BLaER1 (cell line): Measurements from ENCODE around the gene SERPINB1.

Experiments
- H3K27ac ChIP-seq: shearing (Covaris generic); formaldehyde crosslinking; 2 replicates; pipeline ENCODE4 v1.8.1; 2022
- H3K27me3 ChIP-seq: shearing (Covaris generic); formaldehyde crosslinking; 2 replicates; pipeline ENCODE4 v1.8.1; 2022
- H3K36me3 ChIP-seq: shearing (Covaris generic); formaldehyde crosslinking; 2 replicates; pipeline ENCODE4 v1.8.1; 2022
- H3K4me1 ChIP-seq: shearing (Covaris generic); formaldehyde crosslinking; 2 replicates; pipeline ENCODE4 v1.8.1; 2022
- H3K4me2 ChIP-seq: shearing (Covaris generic); formaldehyde crosslinking; 2 replicates; pipeline ENCODE4 v1.8.1; 2022
- H3K4me3 ChIP-seq: shearing (Covaris generic); formaldehyde crosslinking; 2 replicates; pipeline ENCODE4 v1.8.1; 2022
- H3K9ac ChIP-seq: shearing (Covaris generic); formaldehyde crosslinking; 2 replicates; pipeline ENCODE4 v1.8.1; 2022
- H3K9me3 ChIP-seq: shearing (Covaris generic); formaldehyde crosslinking; 2 replicates; pipeline ENCODE4 v1.8.1; 2022
- H4K20me1 ChIP-seq: shearing (Covaris generic); formaldehyde crosslinking; 2 replicates; pipeline ENCODE4 v1.8.1; 2022
- Cebpa-rat ChIP-seq: shearing (Covaris generic); IDR thresholded peaks from 2 replicates; pipeline ENCODE4 v1.8.1; 2022

SERPINB1 gene

GRCh38 chr6:2790588-2791449 is 50.8 kb downstream of the SERPINB1 start:
- TF ChIP-seq Cebpa-rat = no peak
- Histone ChIP-seq H3K36me3 (peaks cover 23% of the 10 kb centered on the region), H3K4me1 (peaks cover 60% of the 10 kb centered on the region), H3K9me3 (no peaks in the 10 kb centered on the region), H3K27me3 (no peaks in the 10 kb centered on the region), H3K9ac (peak overlapping the region; percentile 53; the same call in 1 of the 2 replicates), H4K20me1 (peaks cover 8% of the 10 kb centered on the region; the same call in 1 of the 2 replicates), H3K4me3 (no peak overlapping the region), H3K27ac (peak overlapping the region; percentile 55), H3K4me2 (peak overlapping the region; percentile 85)

- Histone ChIP-seq H3K27ac (no peak overlapping the region), H3K4me2 (no peak overlapping the region), H3K4me3 (no peak overlapping the region), H3K27me3 (no peaks in the 10 kb centered on the region), H3K36me3 (peaks cover 65% of the 10 kb centered on the region), H3K9ac (no peak overlapping the region), H4K20me1 (peaks cover 50% of the 10 kb centered on the region), H3K9me3 (no peaks in the 10 kb centered on the region), H3K4me1 (peaks cover 19% of the 10 kb centered on the region)
- no peak for TF ChIP-seq Cebpa-rat
Observed at GRCh38 chr6:2786269-2786668, 55.4 kb downstream of the SERPINB1 start.

GRCh38 chr6:2784930-2785329 is 56.7 kb downstream of the SERPINB1 start:
- H3K4me3 ChIP-seq = no peak overlapping the region
- no peaks in the 10 kb centered on the region for H3K27me3 ChIP-seq
- H3K4me2 ChIP-seq = no peak overlapping the region
- TF ChIP-seq Cebpa-rat = no peak
- peaks cover 6% of the 10 kb centered on the region; the same call in 1 of the 2 replicates for H3K4me1 ChIP-seq
- H3K9me3 ChIP-seq = no peaks in the 10 kb centered on the region
- H3K36me3 ChIP-seq = peaks cover 79% of the 10 kb centered on the region
- no peak overlapping the region for H3K27ac ChIP-seq
- peaks cover 64% of the 10 kb centered on the region for H4K20me1 ChIP-seq
- H3K9ac ChIP-seq = no peak overlapping the region

GRCh38 chr6:2784061-2784460 is 57.6 kb downstream of the SERPINB1 start:
- Histone ChIP-seq H4K20me1 (peaks cover 72% of the 10 kb centered on the region), H3K36me3 (peaks cover 87% of the 10 kb centered on the region)

GRCh38 chr6:2783188-2783963 is 58.3 kb downstream of the SERPINB1 start:
- Histone ChIP-seq H3K27me3 (no peaks in the 10 kb centered on the region), H4K20me1 (peaks cover 79% of the 10 kb centered on the region), H3K36me3 (peaks cover 93% of the 10 kb centered on the region), H3K9ac (no peak overlapping the region), H3K4me2 (no peak overlapping the region), H3K9me3 (no peaks in the 10 kb centered on the region), H3K27ac (no peak overlapping the region), H3K4me1 (no peaks in the 10 kb centered on the region), H3K4me3 (no peak overlapping the region)
- TF ChIP-seq Cebpa-rat = no peak

More at GRCh38 chr6:2784061-2784460, 57.6 kb downstream of the SERPINB1 start:
- Histone ChIP-seq H3K4me3 (no peak overlapping the region), H3K27ac (no peak overlapping the region), H3K4me1 (no peaks in the 10 kb centered on the region), H3K9ac (no peak overlapping the region), H3K9me3 (no peaks in the 10 kb centered on the region), H3K4me2 (no peak overlapping the region), H3K27me3 (no peaks in the 10 kb centered on the region)
- TF ChIP-seq Cebpa-rat = no peak

GRCh38 chr6:2782825-2783187 is 58.9 kb downstream of the SERPINB1 start:
- no peak for TF ChIP-seq Cebpa-rat
- H3K27me3 ChIP-seq = no peaks in the 10 kb centered on the region
- no peak overlapping the region for H3K4me3 ChIP-seq
- H3K4me1 ChIP-seq = no peaks in the 10 kb centered on the region
- no peaks in the 10 kb centered on the region for H3K9me3 ChIP-seq
- H4K20me1 ChIP-seq = peaks cover 85% of the 10 kb centered on the region
- H3K27ac ChIP-seq = no peak overlapping the region
- no peak overlapping the region for H3K4me2 ChIP-seq
- H3K9ac ChIP-seq = no peak overlapping the region
- peaks cover 96% of the 10 kb centered on the region for H3K36me3 ChIP-seq

GRCh38 chr6:2782356-2782708 is 59.3 kb downstream of the SERPINB1 start:
- peaks cover 89% of the 10 kb centered on the region for H4K20me1 ChIP-seq

More at GRCh38 chr6:2782356-2782708, 59.3 kb downstream of the SERPINB1 start:
- Histone ChIP-seq H3K4me2 (no peak overlapping the region), H3K9me3 (no peaks in the 10 kb centered on the region), H3K4me1 (no peaks in the 10 kb centered on the region), H3K9ac (no peak overlapping the region), H3K27me3 (no peaks in the 10 kb centered on the region), H3K27ac (no peak overlapping the region), H3K4me3 (no peak overlapping the region), H3K36me3 (peaks cover 96% of the 10 kb centered on the region)
- no peak for TF ChIP-seq Cebpa-rat
